Lung (tissue), 12 donors: ENCODE results near the gene DDI1. TPM values are rescaled to one million over a fixed set of nuclear protein-coding genes. Genes with fewer than 3 reads are reported as not detected.

ENCODE experiments used
- ATAC-seq: fragments of 200-7000 bp; cut with Tn5 transposase; one replicate; pipeline ENCODE4 v1.9.1; 2020; ENCODE audit warnings: moderate number of reproducible peaks; ENCODE audit not compliant: insufficient read depth, low FRiP score
- DNase-seq, 3 donors: peaks; one replicate each; pipeline ENCODE4 v3.0.0-alpha.2; 2013 to 2017
- H3K27ac ChIP-seq, 2 donors: one replicate each; pipeline ENCODE4 v1.5.1; 2013; ENCODE audit warnings: mild to moderate bottlenecking in 2 of 2, moderate library complexity in 2 of 2, control low read depth in 1 of 2, inconsistent platforms in 1 of 2, low read depth in 1 of 2, low read length in 1 of 2
- H3K27me3 ChIP-seq, 3 donors: one replicate each; pipeline ENCODE4 v1.5.1; 2013; ENCODE audit warnings: low read length in 2 of 3; ENCODE audit not compliant: control insufficient read depth in 3 of 3, insufficient read depth in 3 of 3
- H3K36me3 ChIP-seq, 4 donors: one replicate each; pipeline ENCODE4 v1.5.1; 2013; ENCODE audit warnings: low read length in 4 of 4, mild to moderate bottlenecking in 1 of 4, moderate library complexity in 1 of 4; ENCODE audit not compliant: control insufficient read depth in 4 of 4, insufficient read depth in 4 of 4
- H3K4me1 ChIP-seq, 5 donors: one replicate each; pipeline ENCODE4 v1.5.1; 2013; ENCODE audit warnings: low read length in 5 of 5, mild to moderate bottlenecking in 2 of 5, moderate library complexity in 1 of 5; ENCODE audit not compliant: control insufficient read depth in 5 of 5, insufficient read depth in 5 of 5
- H3K4me3 ChIP-seq: one replicate; pipeline ENCODE4 v1.5.1; 2013; ENCODE audit warnings: mild to moderate bottlenecking, control low read depth, moderate library complexity
- H3K9ac ChIP-seq, 2 donors: one replicate each; pipeline ENCODE4 v1.5.1; 2013; ENCODE audit warnings: low read length in 2 of 2, control low read depth in 1 of 2; ENCODE audit not compliant: insufficient read depth in 1 of 2
- H3K9me3 ChIP-seq, 4 donors: one replicate each; pipeline ENCODE4 v1.5.1; 2013; ENCODE audit warnings: low read length in 3 of 4, mild to moderate bottlenecking in 1 of 4, moderate library complexity in 1 of 4; ENCODE audit not compliant: control insufficient read depth in 4 of 4, insufficient read depth in 3 of 4
- CTCF ChIP-seq: IDR thresholded peaks from 2 replicates; pipeline ENCODE4 v1.5.1; 2012; ENCODE audit warnings: mild to moderate bottlenecking; ENCODE audit errors: control extremely low read depth, extremely low read depth
- WGBS, 2 donors: extraction: QIAGEN DNeasy Blood & Tissue Kit; methylation state at CpG; one replicate each; pipeline ENCODE4 v1.1.7; 2013; 5-methylcytosine and 5-hydroxymethylcytosine counted together
- polyA plus RNA-seq, 2 donors: library from polyadenylated mRNA; stranded (reverse); fragments of 200-250 nt; gene quantifications; one replicate each; pipeline ENCODE4 v1.2.1, GENCODE V29; 2013
- total RNA-seq, 2 donors: library from RNA; depleted of rRNA in 1 of 2; stranded (reverse); fragments of >200 nt in 1 of 2; gene quantifications; one replicate each; pipeline ENCODE4 v1.2.1, GENCODE V29; 2014 to 2021
- donor health status: control.
- donor health status: control.
- donor health status: Bipolar disorder and iron deficiency.
- donor health status: healthy.
- donor health status: DM: yes; HTN: yes; CAD: no.

DDI1 gene
- total and polyA plus RNA-seq, 4 donors: not detected

DNA sequence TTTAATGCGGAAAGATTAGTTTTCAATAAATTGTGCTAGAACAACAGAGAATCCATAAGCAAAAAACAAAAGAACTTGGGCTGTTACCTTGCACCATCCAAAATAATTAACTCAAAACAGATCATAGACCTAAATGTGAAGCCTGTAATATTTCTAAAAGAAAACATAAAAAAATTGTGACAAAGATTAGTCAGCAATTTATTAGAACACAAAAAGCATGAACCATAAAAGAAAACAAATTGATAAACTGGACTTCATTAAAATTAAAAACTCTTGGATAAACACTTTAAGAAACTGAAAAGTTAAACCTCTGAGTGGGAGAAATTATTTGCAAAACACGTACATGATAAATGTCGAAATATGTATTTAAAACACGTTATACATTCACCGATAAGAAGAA lies 21.5 kb downstream of the DDI1 start:
- no peak overlapping the region for H3K27ac ChIP-seq
- H3K36me3 ChIP-seq: no peaks in the 10 kb centered on the region
- no peaks in the 10 kb centered on the region for H3K27me3 ChIP-seq
- H3K9ac ChIP-seq: no peak overlapping the region
- H3K9me3 ChIP-seq: no peaks in the 10 kb centered on the region
- TF ChIP-seq CTCF: no peak
- DNase-seq (no peak), ATAC-seq (no peak)
- peaks cover 0 to 4% (median 0%) of the 10 kb centered on the region in 5 donors for H3K4me1 ChIP-seq
- WGBS, 2 donors: 93% methylated on average over 5 of the region's 5 CpGs
- no peak overlapping the region for H3K4me3 ChIP-seq

DNA sequence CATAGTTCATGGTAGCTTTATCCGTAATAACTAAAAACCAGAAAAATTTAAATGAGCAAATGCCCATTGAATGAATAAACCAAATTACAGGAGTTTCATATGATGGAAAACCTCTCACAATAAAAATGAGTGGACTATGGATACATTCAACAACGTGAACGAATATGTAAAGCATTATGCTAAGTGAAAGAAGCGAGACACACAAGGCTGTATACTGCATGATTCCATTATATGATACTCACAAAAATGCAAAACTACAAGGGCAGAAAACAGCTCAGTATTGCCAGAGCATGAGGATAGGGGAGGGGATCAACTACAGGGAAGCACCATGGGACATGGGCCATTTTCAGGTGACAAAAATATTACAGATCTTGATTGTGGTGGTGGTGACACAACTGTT lies 22.2 kb downstream of the DDI1 start:
- Histone ChIP-seq H3K4me1 (peaks cover 0 to 4% (median 0%) of the 10 kb centered on the region in 5 donors), H3K9ac (no peak overlapping the region), H3K4me3 (no peak overlapping the region), H3K27me3 (no peaks in the 10 kb centered on the region), H3K36me3 (no peaks in the 10 kb centered on the region), H3K9me3 (no peaks in the 10 kb centered on the region), H3K27ac (no peak overlapping the region)
- ATAC-seq: no peak
- no peak for TF ChIP-seq CTCF
- DNase-seq: no peak
- 98% methylated on average over 4 of the region's 4 CpGs for WGBS, 2 donors

- no peak for TF ChIP-seq CTCF
- DNase-seq (no peak), ATAC-seq (no peak)
- Histone ChIP-seq H3K4me1 (peaks cover 0 to 3% (median 0%) of the 10 kb centered on the region in 5 donors), H3K27ac (no peak overlapping the region), H3K4me3 (no peak overlapping the region), H3K36me3 (no peaks in the 10 kb centered on the region), H3K27me3 (no peaks in the 10 kb centered on the region), H3K9ac (no peak overlapping the region), H3K9me3 (no peaks in the 10 kb centered on the region)
- 50 to 77% methylated on average over 3 of the region's 3 CpGs for WGBS, 2 donors
Observed at GRCh38 chr11:104060004-104060794, 23.8 kb downstream of the DDI1 start.
